Activated naive CD8-positive, alpha-beta T cell treated with anti-CD3 and anti-CD28 coated beads, Interleukin-2, amount 50 U/mL, for 16 hours (primary cell): ENCODE measurements around the gene PRKCA.
"Not testable (repeated sequence)": the region's sequence is repeated elsewhere in the genome, so short reads cannot be mapped to it uniquely, and the experiment has no call there.

Experiments used
- DNase-seq: peaks from one replicate; pipeline ENCODE4 v3.0.0-alpha.2; 2020; ENCODE audit warnings: low read depth, low spot score

Gene PRKCA

GRCh38 chr17:66381701-66382362 lies 79.4 kb downstream of the PRKCA start:
- DNase-seq, result no peak

- no peak for DNase-seq
Observed at GRCh38 chr17:66383333-66383732, 80.9 kb downstream of the PRKCA start.

GRCh38 chr17:66386498-66387351 lies 84.3 kb downstream of the PRKCA start:
- DNase-seq, result no peak

GRCh38 chr17:66387392-66387981 lies 85.1 kb downstream of the PRKCA start:
- no peak for DNase-seq

GRCh38 chr17:66392783-66393437 lies 90.5 kb downstream of the PRKCA start:
- DNase-seq, result no peak

- no peak for DNase-seq
Observed at GRCh38 chr17:66395961-66396360, 93.5 kb downstream of the PRKCA start.

- DNase-seq, result no peak
Observed at GRCh38 chr17:66397486-66397885, 95.1 kb downstream of the PRKCA start.

- DNase-seq, result no peak
Observed at GRCh38 chr17:66398059-66398458, 95.6 kb downstream of the PRKCA start.

- DNase-seq, result no peak
Observed at GRCh38 chr17:66398617-66399016, 96.2 kb downstream of the PRKCA start.

GRCh38 chr17:66399441-66399840 lies 97.0 kb downstream of the PRKCA start:
- no peak for DNase-seq

GRCh38 chr17:66400041-66400688 lies 97.8 kb downstream of the PRKCA start:
- not testable (repeated sequence) for DNase-seq

- no peak for DNase-seq
Observed at GRCh38 chr17:66400698-66401097, 98.3 kb downstream of the PRKCA start.

GRCh38 chr17:66401364-66401763 lies 99.0 kb downstream of the PRKCA start:
- no peak for DNase-seq

- DNase-seq, result no peak
Observed at GRCh38 chr17:66403846-66404556, 101.6 kb downstream of the PRKCA start.

GRCh38 chr17:66405836-66406677 lies 103.6 kb downstream of the PRKCA start:
- DNase-seq, result no peak

GRCh38 chr17:66406701-66407644 lies 104.6 kb downstream of the PRKCA start:
- DNase-seq, result no peak

- no peak for DNase-seq
Observed at GRCh38 chr17:66407864-66408263, 105.5 kb downstream of the PRKCA start.

GRCh38 chr17:66411520-66411919 lies 109.1 kb downstream of the PRKCA start:
- DNase-seq, result no peak
